Epithelial cell of proximal tubule (primary cell): ENCODE results near the gene ZDHHC23. TPM values are rescaled to one million over a fixed set of nuclear protein-coding genes. Genes with fewer than 3 reads are reported as not detected.
A peak's percentile ranks its signal among the peaks of the same experiment; 100 is the strongest.

ENCODE experiments used
- DNase-seq: peaks from one replicate; pipeline ENCODE4 v3.0.0-alpha.2; 2011; ENCODE audit warnings: low read depth
- H3K4me3 ChIP-seq: 2 replicates; pipeline ENCODE4 v1.5.1; 2011; ENCODE audit warnings: low read depth, mild to moderate bottlenecking, low read length
- total RNA-seq: library from RNA; depleted of rRNA; stranded (reverse); fragments of >200 nt; gene quantifications from 2 replicates; pipeline ENCODE4 v1.2.3, GENCODE V29; 2015
- TF ChIP-seq, protein P1 (sequence below): conservative IDR thresholded peaks from 2 replicates; pipeline ENCODE4 v1.5.1; 2012; ENCODE audit warnings: low read depth, mild to moderate bottlenecking, low read length

The ZDHHC23 gene
- total RNA-seq, 1 donor from 2014 or later, result 3.5 TPM

DNA sequence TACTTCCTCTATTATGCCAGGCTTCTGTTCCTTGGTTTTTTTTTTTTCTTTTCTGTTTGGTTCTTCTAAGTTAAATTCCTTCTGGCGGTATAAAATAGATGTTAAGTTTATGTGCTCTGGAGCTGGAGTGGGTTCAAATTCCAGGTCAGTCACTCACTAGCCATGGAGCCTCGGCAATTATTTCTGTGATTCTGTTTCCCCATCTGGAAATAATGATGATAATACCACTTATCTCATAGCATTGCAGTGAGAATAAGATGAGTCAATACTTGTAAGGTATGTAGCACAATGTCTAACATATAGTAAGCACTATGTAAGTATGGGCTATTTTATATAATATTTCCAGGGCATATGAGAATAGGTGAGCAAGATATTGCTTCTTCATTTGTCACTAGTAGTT lies 33.2 kb upstream of the ZDHHC23 start:
- DNase-seq, result no peak
- TF ChIP-seq, protein P1, sequence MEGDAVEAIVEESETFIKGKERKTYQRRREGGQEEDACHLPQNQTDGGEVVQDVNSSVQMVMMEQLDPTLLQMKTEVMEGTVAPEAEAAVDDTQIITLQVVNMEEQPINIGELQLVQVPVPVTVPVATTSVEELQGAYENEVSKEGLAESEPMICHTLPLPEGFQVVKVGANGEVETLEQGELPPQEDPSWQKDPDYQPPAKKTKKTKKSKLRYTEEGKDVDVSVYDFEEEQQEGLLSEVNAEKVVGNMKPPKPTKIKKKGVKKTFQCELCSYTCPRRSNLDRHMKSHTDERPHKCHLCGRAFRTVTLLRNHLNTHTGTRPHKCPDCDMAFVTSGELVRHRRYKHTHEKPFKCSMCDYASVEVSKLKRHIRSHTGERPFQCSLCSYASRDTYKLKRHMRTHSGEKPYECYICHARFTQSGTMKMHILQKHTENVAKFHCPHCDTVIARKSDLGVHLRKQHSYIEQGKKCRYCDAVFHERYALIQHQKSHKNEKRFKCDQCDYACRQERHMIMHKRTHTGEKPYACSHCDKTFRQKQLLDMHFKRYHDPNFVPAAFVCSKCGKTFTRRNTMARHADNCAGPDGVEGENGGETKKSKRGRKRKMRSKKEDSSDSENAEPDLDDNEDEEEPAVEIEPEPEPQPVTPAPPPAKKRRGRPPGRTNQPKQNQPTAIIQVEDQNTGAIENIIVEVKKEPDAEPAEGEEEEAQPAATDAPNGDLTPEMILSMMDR, result no peak
- no peak overlapping the region for H3K4me3 ChIP-seq

DNA sequence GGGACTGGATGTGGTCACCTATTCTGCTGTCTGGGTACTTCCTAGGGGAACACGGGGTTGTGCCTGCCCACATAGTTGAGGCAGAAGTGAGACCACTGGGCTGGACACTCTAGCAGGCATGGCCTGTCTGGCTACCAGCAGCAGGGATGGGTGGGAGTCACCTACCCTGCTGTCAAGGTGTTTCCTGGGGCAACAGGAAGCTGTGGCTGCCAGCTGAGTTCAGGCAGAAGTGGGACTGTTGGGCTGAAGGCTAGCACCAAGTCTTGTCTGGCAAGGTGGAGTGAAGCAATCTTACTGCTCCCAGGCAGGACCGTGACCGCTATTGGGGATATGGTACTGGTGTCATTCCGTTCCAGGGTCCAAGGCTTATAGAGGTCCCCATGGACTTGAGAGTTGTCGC lies 20.3 kb upstream of the ZDHHC23 start:
- no peak for DNase-seq
- no peak overlapping the region for H3K4me3 ChIP-seq
- TF ChIP-seq, protein P1, result no peak

DNA sequence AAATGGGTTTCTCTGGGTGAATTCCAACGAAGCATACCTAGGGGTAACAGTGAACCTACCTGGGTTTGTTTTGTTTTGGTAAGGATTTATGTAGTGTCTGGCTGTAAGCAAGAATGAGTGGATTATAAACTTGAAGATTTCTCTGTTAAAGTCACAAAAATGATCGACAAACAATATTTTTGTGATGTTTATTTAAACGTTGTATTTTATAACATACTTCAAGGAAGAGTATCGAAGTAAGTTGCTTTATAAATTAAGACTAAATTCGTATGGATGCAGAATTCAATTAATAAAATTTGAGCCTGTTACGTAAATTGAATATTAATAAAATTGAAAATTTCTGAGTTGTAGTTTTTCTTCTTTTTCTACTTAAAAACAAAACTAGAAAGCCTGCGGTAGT lies 982 bp upstream of the ZDHHC23 start:
- TF ChIP-seq, protein P1, result no peak
- H3K4me3 ChIP-seq, result peak overlapping the region; percentile 77
- DNase-seq, result no peak

DNA sequence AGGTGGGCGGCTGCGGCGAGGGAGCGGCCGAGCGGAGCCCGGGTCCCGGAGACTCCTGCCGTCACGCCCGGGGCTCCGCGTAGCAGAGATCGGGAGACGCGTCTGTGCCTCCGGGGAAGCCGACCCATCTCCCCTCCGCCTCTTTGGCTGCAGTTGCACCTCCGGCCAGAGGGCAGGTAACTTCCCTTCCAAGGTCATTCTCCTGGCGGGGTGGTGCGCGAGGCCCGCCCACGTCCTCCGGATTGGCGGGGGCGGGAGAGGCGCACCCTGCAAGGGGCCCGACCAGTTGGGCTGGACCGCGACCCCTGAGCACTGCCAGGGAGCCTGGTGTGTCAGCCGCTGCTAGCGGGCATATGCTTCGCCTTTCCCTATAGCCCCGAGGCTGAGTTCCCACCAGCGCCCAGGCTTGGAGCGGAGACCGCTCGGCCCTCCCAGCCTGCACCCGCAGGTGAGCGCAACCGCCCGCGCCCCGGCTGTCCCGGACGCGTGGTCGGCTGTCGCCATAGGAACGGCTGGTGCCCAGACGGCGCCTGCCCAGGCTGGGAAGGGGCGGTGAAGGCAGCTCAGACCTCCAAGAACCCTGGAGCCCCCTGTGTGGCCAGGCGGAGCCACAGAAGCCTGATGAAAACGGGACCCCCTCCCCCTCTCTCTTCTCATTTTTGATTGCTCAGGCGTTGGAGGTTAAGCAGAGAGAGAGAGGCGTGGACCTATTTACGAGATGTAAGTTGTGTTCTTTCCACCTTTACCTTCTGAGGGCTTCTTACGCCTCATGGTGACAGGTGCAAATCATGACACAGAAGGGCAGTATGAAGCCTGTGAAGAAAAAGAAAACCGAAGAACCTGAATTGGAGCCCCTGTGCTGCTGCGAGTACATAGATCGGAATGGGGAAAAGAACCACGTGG lies 453 bp downstream of the ZDHHC23 start:
- DNase-seq, result no peak
- TF ChIP-seq, protein P1, result no peak

DNA sequence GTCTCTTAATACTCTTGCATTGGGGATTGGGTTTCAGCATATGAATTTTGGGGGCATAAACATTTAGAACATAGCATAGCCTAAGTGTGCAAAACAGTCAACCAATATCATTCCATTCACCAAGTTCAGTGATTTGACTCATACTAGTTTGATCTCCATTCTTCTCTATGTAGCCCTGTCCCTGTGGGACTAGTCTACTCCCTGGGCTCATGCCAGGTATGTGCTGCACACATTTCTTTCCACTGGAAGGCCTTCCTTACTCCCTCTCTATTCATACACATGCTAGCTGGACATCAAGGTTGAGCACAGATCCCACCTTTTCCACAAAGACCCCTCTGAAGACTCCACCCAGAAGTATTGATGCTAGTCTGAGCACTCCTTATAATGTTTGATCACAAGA lies 5.1 kb downstream of the ZDHHC23 start:
- TF ChIP-seq, protein P1, result no peak
- DNase-seq, result no peak
- no peak overlapping the region for H3K4me3 ChIP-seq

More for the DNA sequence above, 453 bp downstream of the ZDHHC23 start:
- H3K4me3 ChIP-seq, result peak overlapping the region; percentile 77

DNA sequence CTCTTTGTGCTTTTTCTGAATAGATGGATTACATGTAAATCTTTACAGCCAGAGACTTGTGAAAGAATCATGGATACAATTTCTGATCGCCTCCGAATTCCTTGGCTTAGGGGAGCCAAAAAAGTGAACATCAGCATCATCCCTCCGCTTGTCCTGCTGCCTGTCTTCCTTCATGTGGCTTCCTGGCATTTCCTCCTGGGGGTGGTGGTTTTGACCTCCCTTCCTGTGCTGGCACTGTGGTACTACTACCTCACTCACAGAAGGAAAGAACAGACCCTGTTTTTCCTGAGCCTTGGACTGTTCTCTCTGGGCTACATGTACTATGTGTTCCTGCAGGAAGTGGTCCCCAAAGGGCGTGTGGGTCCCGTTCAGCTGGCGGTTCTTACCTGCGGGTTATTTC lies 5.9 kb downstream of the ZDHHC23 start:
- TF ChIP-seq, protein P1, result no peak
- H3K4me3 ChIP-seq, result no peak overlapping the region
- no peak for DNase-seq
